Middle frontal gyrus (tissue), 1 donor: ENCODE measurements around the gene VWCE.

Experiments used
- DNase-seq: peaks from one replicate; pipeline ENCODE4 v3.0.0-alpha.2; 2015; ENCODE audit warnings: low spot score; ENCODE audit errors: extremely low spot score

The VWCE gene

GRCh38 chr11:61281581-61282250 is 13.4 kb downstream of the VWCE start:
- DNase-seq: no peak

GRCh38 chr11:61280883-61281580 is 14.1 kb downstream of the VWCE start:
- no peak for DNase-seq

DNA sequence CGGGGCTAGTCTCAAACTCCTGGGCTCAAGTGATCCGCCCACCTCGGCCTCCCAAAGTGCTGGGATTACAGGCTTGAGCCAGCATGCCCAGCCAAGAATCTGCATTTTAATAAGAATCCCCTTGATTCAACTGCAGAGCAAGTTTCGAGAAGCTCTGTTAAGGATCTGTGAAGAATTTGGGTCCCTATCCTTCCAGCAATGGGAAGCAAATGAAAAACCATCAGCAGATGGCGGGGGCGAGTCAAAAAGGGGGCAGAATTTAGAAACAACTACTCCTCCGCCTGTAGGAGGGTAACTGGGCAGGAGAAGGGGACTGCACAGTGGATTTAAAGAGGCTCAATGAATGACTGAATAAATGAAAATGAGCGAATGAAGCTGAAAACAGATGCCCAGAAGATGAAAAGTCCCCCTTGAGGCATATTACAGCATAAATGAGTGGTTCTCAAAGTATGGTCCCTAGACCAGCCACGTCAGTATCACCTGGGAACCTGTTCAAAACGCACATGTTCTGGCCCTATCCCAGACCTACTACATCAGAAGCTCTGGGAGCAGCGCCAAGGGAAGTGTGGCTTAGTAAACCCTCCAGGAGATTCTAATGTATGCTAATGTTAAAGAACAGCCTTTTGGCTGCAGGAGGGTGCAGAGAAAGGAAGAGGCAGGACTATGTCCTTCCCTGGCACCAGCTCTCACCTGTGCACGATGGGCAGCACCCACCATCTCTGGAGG is 15.0 kb downstream of the VWCE start:
- DNase-seq: no peak

GRCh38 chr11:61278001-61278470 is 17.1 kb downstream of the VWCE start:
- no peak for DNase-seq

DNA sequence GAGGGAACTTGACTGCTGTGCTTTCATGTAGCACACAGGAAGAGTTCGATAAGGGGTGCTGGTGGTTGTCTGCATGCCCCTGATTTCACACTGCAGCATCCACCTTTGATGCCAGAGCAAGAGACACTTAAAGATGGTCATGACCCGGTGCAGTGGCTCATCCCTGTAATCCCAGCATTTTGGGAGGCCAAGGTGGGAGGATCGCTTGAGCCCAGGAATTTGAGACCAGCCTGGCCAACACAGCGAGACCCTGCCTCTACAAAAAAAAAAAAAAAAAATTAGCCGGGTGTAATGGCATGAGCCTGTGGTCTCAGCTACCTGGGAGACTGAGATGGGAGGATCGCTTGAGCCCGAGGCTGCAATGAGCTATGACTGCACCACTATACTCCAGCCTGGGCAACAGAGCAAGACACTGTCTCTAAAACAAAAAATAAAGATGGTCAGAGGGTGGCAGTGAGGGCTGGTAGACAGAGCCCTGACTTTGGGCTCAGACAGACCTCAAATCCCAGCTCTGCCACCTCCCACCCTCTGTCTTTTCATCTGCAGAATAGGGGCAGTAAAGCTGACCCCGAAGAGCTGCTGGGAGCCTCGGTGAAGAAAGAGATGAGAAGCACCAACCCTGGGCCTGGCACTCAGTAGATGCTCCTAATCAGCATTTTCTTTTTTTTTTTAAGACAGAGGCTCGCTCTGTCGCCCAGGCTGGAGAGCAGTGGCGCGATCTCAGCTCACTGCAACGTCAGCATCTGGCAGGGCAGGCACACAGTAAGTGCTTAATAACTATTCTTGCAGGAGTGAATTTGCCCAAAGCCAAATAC is 17.7 kb downstream of the VWCE start:
- DNase-seq: peak; percentile 6

GRCh38 chr11:61275191-61275590 is 19.9 kb downstream of the VWCE start:
- DNase-seq: no peak

- DNase-seq: no peak
Measured at GRCh38 chr11:61274084-61274483, 21.0 kb downstream of the VWCE start.

DNA sequence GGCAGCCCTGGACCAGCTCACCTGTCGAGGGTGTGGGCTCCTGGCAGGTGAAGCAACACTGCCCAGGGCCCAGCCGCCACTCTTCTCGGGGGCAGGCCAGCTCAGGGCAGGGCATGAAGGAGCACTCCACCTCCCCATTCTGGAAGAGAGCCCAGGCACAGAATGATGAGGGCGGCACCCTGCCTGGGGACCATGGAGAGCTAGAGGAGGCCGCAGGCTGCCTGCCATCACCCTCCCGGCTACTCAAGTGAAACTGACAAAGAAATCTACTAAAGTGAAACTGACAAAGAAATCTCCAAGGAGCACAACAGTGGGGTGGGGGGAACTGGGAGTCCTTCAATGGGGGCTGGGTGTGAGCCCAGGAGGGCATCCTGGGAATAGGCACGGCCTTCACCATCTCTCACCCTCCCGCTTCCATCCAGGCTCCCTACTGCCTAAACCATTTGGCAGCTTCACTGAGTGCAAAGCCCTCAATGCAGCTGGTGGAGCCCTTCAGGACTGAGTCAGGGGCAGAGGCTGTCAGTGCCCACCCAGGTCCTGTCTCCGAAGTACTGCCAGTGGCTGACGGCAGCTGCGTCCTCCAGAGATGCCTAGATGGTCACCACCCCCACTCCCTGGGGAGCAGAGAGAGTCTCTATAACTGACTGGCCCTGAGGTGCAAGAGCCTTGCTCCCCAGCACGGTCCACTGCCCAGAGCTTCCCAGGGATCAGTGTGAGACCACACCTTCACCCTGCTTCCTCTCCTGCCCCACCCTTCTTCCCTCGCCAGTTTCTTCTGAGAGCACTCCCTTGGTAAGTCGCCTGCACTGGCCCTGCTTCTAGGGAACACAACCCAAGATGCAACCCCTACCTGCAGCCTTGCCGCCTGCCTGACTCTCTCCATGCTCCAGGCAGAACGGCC is 21.7 kb downstream of the VWCE start:
- DNase-seq: peak; percentile 13

DNA sequence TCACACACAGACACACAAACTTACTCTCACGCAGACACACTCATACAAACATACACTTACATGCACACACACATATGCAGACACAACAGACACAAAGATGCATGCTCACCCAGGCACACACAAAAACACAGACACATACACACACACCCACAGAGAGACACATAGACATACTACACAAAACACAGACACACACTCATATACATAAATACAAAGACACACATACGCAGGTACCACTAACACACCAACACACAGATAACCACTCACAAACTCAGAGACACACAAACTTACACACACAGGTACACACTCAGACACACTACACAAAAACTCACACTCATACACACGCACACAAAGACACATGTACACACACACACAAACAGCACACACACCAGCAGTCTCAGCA is 22.4 kb downstream of the VWCE start:
- no peak for DNase-seq

DNA sequence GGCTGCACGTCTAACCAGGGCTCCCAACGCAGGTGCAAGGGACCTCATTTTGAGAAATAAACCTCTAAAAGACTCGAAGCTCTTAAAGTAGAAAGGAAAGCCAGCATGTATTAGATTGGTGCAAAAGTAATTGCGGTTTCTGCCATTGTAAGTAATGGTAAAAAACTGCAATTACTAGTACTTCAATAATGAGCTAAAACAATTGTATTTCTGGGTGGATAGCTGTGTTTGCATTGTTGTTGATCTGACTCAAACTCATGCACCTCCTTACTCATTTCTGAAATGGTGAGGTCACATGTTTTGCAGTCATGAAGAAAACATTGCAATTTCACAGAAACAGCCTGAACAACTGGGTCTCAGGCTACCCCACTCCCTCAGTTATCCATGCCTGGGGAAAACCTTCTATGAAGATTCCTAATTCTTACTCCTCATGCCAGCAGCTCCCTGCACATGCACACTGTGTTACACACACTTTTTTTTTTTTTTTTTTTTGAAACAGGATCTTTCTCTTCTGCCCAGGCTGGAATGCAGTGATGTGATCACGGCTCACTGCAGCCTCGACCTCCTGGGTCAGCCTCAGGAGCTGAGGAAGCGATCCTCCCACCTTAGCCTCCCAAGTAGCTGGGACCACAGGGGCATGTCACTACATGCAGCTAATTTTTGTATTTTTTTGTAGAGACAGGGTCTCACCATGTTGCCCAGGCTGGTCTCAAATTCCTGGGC is 24.6 kb downstream of the VWCE start:
- DNase-seq: no peak

DNA sequence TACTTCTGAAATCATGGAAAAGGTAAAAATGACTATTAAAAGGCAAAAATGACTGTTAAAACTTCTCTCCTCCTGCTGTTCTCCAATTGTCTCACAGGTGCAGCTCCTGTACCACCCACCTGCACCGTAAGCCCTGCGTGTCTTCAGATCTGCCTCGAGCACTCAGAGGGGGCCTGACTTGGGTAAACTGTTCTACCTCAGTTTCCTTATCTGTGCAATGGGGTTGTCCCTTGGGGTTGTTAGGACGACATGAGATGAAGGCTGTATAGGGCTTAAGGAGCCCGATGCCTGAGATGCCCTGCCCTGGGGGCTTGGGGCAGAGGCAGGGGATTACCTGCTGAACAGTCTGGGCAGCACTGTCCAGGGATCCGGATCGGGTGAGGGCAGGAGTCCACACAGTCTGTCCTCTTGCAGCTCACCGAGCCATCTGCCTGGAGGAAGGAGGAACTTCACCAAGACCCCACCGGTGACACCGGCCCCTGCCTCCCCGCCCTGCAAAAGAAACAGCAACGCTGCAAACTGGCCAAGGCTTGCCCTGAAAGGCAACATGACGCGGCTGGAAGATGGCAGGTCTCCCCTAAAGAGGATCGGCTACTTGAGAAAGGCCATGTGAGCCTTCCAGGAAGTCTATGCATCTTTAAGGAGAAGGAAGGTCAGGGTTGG is 26.4 kb downstream of the VWCE start:
- no peak for DNase-seq

DNA sequence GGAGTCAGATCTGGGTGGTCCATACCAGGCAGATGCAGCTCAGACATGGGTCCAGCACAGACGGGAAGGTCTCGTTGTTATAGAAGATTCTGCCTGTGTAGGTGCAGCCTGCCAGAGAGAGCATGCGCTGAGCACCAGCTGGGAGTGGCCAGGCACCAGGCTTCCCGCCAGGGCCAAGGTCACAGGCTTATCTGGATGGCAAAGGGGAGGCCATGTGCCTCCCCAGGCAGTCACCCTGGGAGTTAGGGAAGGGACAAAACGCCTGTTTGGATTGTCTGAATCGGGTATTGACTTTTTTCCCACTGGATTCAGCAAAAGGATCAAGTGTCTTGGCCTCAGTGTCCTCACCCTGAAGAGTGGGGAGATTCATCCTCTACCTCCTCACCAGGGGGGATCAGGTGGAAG is 27.7 kb downstream of the VWCE start:
- DNase-seq: no peak

- no peak for DNase-seq
Measured at GRCh38 chr11:61266602-61267001, 28.5 kb downstream of the VWCE start.

DNA sequence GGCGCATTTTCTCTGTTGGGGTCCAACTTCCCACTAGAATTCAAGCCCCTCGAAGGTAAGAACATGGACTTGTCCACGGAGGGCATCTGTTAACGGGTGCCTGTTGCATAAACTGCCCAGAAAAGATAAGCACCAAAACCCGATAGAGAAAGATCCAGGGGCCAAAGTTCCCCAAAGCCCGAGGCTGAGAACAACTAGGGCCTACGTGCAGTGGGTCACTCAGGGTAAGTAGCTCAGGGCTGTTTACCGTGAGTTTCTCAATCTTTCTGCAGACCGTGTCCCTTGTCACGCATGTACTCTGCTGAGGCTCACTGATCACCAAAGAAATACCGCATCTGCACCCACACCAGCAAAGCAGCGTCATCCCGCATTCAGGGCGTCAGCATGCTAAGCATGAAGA is 29.8 kb downstream of the VWCE start:
- DNase-seq: no peak

DNA sequence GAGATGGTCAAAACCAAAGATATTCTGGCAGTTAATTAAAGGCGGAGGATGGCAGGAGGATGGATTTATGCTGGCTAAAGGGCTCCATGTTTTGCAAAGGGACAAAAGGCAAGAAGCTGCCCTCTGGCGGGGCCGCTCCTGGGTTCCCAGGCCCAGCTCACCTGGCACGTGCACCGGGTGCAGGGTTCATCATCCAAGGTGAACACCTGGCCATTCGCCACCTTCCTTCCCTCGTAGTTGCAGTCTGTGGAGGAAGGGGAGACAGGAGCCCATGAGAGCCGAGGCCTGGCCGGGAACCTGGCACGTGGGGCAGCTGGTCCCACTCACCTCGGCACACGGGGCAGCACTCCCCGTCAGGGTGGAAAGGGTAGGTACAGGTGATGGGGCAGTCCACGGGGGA is 30.3 kb downstream of the VWCE start:
- DNase-seq: no peak

- DNase-seq: no peak
Measured at GRCh38 chr11:61264371-61264770, 30.7 kb downstream of the VWCE start.

DNA sequence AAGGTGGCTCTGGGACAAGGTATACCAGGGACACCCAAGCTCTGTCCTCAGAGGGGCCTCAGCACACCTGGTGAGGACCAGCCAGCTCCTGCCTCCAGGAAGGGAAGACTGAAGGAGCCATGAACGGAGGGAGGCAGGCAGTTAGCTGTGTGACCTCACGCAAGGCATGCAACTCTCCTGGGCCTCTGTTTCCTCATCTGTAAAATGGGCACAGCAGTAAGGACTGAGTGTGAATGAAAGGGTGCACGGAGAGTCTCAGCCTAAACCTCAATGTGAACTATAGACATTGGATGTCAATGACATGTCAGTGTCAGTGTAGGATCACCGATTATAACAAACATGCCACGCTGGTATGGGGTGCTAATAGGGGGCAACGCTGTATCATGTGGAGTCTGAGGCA is 35.8 kb downstream of the VWCE start:
- DNase-seq: no peak

- no peak for DNase-seq
Measured at GRCh38 chr11:61258546-61258945, 36.6 kb downstream of the VWCE start.

DNA sequence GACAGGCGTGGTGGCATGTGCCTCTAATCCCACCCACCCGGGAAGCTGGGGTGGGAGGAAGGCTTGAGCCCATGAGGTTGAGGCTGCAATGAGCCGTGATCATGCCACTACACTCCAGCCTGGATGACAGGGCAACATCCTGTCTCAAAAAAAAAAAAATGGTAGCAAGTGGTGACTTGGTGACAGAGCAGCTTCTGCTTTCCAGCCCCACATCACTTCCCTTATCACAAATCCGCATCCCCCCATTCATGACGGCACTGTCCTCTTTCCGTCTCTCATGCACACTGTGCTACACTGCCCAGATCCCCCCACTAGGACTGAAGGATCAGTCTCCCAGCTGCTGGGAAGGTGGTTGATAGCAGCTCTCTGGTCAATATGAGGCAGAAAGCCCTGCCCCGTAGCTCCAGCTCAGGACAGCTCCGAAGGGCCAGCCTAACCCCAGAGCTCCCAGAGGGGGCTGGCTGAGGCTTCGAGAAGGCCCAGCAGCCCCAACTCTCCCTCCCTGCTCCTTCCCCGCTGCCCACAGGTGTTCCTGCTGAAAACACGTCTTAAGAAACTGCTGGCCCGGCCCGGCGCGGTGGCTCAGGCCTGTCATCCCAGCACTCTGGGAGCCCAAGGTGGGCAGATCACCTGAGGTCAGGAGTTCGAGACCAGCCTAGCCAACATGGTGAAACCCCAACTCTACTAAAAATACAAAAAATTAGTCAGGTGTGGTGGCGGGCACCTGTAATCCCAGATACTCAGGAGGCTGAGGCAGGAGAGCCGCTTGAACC is 38.2 kb downstream of the VWCE start:
- DNase-seq: no peak
